SU-DHL-6 (cell line): Measurements from ENCODE around the gene TMEM128.

ENCODE experiments used
- H2AFZ ChIP-seq: fragments of 200-600 bp; sonication (generic); 2 replicates; pipeline ENCODE4 v1.6.1; 2014; ENCODE audit warnings: low read depth, mild to moderate bottlenecking, moderate library complexity, mixed read lengths, antibody characterized with exemption, low read length; ENCODE audit not compliant: severe bottlenecking
- H3F3A ChIP-seq: fragments of 200-600 bp; shearing (Covaris generic); 2 replicates; pipeline ENCODE4 v1.6.0; 2016; ENCODE audit warnings: antibody characterized with exemption, mild to moderate bottlenecking; ENCODE audit not compliant: insufficient read depth
- H3K27ac ChIP-seq: fragments of 200-600 bp; sonication (generic); 2 replicates; pipeline ENCODE4 v1.5.1; 2016; ENCODE audit warnings: low read depth, mild to moderate bottlenecking, low read length, moderate library complexity, mixed read lengths
- H3K27me3 ChIP-seq: fragments of 200-600 bp; sonication (generic), shearing (Covaris generic); 2 replicates; pipeline ENCODE4 v1.6.0; 2014; ENCODE audit warnings: mild to moderate bottlenecking, low read length
- H3K36me3 ChIP-seq: fragments of 200-600 bp; sonication (generic); 2 replicates; pipeline ENCODE4 v1.6.1; 2014; ENCODE audit warnings: mild to moderate bottlenecking, low read length, mixed read lengths
- H3K4me2 ChIP-seq: fragments of 300-600, 200-600 bp; shearing (Covaris generic), sonication (generic); 2 replicates; pipeline ENCODE4 v1.6.0; 2014; ENCODE audit warnings: low read length, low read depth, mild to moderate bottlenecking; ENCODE audit not compliant: poor library complexity, severe bottlenecking
- H3K4me3 ChIP-seq: fragments of 200-600 bp; sonication (generic); 2 replicates; pipeline ENCODE4 v1.5.1; 2014; ENCODE audit warnings: antibody characterized with exemption, low read length, mild to moderate bottlenecking, mixed read lengths; ENCODE audit not compliant: insufficient read depth, poor library complexity, severe bottlenecking
- H3K79me2 ChIP-seq: fragments of 200-600 bp; sonication (generic); 2 replicates; pipeline ENCODE4 v1.6.1; 2014; ENCODE audit warnings: mild to moderate bottlenecking, low read length, moderate library complexity; ENCODE audit not compliant: insufficient read depth
- H3K9ac ChIP-seq: fragments of 200-600 bp; sonication (generic); 2 replicates; pipeline ENCODE4 v1.7.0; 2014; ENCODE audit warnings: mild to moderate bottlenecking, low read length
- H3K9me2 ChIP-seq: fragments of 200-600 bp; sonication (generic); replicated peaks from 2 replicates; pipeline ENCODE4 v1.6.1; 2014; ENCODE audit warnings: low read length; ENCODE audit not compliant: insufficient read depth
- H3K9me3 ChIP-seq: fragments of 200-600 bp; sonication (generic); 2 replicates; pipeline ENCODE4 v1.6.1; 2014; ENCODE audit warnings: low read length, mixed read lengths; ENCODE audit not compliant: insufficient read depth
- H4K20me1 ChIP-seq: fragments of 200-600 bp; sonication (generic); 2 replicates; pipeline ENCODE4 v1.6.1; 2014; ENCODE audit warnings: low read depth, mild to moderate bottlenecking, antibody characterized with exemption, low read length, moderate library complexity, mixed read lengths
- EZH2phosphoT487 ChIP-seq: fragments of 200-600 bp; sonication (generic), shearing (Covaris generic); conservative IDR thresholded peaks from 2 replicates; pipeline ENCODE4 v1.6.1; 2018; ENCODE audit warnings: mild to moderate bottlenecking, antibody characterized with exemption, low read length, moderate library complexity, mixed read lengths
- TF ChIP-seq, protein P1 (sequence below): fragments of 200-600 bp; sonication (generic); IDR thresholded peaks from one replicate; pipeline ENCODE4 v1.5.1; 2017; ENCODE audit warnings: antibody characterized with exemption, mild to moderate bottlenecking, low read length, moderate library complexity; ENCODE audit not compliant: insufficient read depth, poor library complexity, severe bottlenecking

The TMEM128 gene

DNA sequence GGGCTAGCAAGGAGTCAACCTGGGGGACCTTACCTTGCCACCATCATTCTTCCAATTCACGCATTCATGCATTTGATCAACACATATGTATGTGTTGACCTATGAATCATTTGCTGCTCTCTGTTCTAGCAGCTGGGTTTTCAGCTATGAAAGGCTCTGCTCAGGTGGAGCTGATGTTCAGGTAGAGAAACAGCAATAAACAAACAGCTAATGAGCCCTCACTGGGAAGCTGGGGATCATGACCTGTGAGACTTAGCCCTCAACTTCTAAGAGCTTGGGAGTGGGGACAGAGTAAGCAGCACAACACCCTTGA lies 19.7 kb downstream of the TMEM128 start:
- Histone ChIP-seq H3K4me3 (no peak overlapping the region), H4K20me1 (no peaks in the 10 kb centered on the region), H3K27me3 (no peaks in the 10 kb centered on the region), H3K9me2 (no peaks in the 10 kb centered on the region), H3K79me2 (no peaks in the 10 kb centered on the region), H3F3A (no peaks in the 10 kb centered on the region), H3K9me3 (no peaks in the 10 kb centered on the region), H3K36me3 (no peaks in the 10 kb centered on the region), H3K9ac (no peak overlapping the region), H3K4me2 (no peak overlapping the region), H2AFZ (no peak overlapping the region), H3K27ac (no peak overlapping the region)
- TF ChIP-seq, protein P1, sequence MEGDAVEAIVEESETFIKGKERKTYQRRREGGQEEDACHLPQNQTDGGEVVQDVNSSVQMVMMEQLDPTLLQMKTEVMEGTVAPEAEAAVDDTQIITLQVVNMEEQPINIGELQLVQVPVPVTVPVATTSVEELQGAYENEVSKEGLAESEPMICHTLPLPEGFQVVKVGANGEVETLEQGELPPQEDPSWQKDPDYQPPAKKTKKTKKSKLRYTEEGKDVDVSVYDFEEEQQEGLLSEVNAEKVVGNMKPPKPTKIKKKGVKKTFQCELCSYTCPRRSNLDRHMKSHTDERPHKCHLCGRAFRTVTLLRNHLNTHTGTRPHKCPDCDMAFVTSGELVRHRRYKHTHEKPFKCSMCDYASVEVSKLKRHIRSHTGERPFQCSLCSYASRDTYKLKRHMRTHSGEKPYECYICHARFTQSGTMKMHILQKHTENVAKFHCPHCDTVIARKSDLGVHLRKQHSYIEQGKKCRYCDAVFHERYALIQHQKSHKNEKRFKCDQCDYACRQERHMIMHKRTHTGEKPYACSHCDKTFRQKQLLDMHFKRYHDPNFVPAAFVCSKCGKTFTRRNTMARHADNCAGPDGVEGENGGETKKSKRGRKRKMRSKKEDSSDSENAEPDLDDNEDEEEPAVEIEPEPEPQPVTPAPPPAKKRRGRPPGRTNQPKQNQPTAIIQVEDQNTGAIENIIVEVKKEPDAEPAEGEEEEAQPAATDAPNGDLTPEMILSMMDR, result no peak
- no peak for TF ChIP-seq EZH2phosphoT487

DNA sequence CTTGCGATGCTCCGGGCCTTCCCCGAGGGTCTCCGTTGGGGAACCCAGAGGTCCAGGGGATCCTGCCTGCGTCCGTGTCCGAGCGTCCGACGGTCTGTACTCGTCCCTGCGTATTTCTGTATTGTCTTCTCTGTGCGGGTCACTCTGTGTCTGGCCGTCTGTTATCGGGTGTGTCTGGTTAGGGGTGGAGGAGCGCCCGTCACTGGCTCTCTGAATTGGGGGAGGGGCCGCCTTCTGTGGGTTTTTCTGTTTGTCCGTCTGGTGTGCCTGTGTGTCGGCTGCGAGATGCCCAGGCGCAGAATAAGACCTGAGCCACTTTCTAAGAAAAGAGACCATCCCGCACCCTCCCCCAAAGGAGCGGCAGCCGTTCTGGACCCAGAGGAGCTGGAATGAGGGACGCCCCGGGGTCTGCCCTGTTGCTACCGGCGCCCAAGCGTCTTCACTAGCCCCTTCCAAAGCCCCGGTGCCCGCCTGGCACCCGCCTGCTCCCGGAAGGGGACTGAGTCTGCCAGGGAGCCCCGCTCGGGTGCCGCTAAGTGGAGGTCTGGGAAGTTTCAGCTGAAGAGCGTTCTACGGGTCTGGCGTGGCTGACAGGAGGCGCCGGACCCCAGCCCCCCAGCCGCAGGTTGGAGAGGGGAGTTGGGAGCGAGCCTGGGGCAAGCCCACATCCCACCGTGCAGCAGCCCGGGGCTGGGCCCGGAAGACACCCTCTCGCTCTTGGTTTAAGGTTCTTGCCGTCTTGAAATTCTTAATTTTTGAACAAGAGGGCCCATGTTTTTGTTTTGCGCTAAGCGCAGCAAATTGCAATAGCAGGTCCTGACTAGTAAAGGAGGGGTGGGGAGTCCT lies 20.3 kb downstream of the TMEM128 start:
- H3K4me3 ChIP-seq, result no peak overlapping the region

DNA sequence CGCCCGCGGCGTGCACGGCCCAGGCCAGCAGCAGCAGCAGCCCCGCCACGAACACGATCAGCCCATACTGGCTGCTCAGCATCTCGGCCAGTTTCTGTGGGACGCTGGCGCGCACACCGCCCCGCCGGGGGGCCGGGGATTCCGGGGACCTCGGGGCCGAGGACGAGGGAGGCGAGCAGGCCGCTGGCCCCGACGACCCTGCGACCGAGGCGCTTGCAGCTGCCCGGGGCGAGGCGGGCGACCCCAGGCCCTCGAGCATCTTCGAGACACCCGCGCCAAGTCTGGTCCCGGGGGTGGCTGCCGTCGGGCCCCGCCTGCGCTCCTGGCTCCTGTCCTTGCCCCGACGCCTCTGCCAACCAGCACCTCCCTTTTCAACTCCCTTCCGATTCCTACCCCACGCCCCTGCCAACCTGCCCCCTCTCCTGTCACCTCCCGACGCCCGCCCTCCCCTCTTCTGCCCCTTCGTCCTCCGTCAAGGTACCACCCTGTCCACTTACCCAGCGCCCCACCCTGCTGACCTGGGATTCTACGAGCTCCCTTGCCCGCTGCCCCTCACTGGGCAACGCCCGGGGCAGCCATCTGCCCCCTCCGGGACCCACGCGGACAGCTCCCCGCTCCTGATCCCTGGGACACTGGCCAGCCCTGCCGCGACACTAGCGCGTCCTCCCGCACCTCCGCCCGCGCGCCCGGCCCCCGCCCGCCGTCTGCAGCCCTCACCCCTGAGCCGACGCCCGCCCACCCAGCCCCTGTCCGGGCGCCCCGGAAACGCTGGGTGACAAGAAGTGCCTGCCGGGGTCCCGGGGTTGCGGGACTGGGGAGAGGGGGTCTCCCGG lies 21.2 kb downstream of the TMEM128 start, which contains the start of gene OTOP1:
OTOP1 (minus strand) TSS at position 324 of the 833 bp plus-strand sequence; CDS start at position 259, 65 bp downstream.
- H2AFZ ChIP-seq, result no peak within 1 kb of the TSS
- TF ChIP-seq EZH2phosphoT487, result no peak
- TF ChIP-seq, protein P1, result no peak
- H4K20me1 ChIP-seq, result no peaks in the 10 kb centered on the region
- no peak within 1 kb of the TSS for H3K27ac ChIP-seq
- H3K4me3 ChIP-seq, result no peak within 1 kb of the TSS
- H3K36me3 ChIP-seq, result no peaks in the 10 kb centered on the region
- no peaks in the 10 kb centered on the region for H3K9me3 ChIP-seq
- no peaks in the 10 kb centered on the region for H3K79me2 ChIP-seq
- no peaks in the 10 kb centered on the region for H3F3A ChIP-seq
- no peak within 1 kb of the TSS for H3K4me2 ChIP-seq
- no peak within 1 kb of the TSS for H3K9ac ChIP-seq
- H3K27me3 ChIP-seq, result no peaks in the 10 kb centered on the region
- no peaks in the 10 kb centered on the region for H3K9me2 ChIP-seq

More for the DNA sequence above, 20.3 kb downstream of the TMEM128 start:
- no peak overlapping the region for H3K27ac ChIP-seq
- no peaks in the 10 kb centered on the region for H4K20me1 ChIP-seq
- H3F3A ChIP-seq, result no peaks in the 10 kb centered on the region
- H3K9me2 ChIP-seq, result no peaks in the 10 kb centered on the region
- H3K36me3 ChIP-seq, result no peaks in the 10 kb centered on the region
- H3K9me3 ChIP-seq, result no peaks in the 10 kb centered on the region
- no peaks in the 10 kb centered on the region for H3K79me2 ChIP-seq
- TF ChIP-seq, protein P1, result no peak
- no peak for TF ChIP-seq EZH2phosphoT487
- H3K27me3 ChIP-seq, result no peaks in the 10 kb centered on the region
- no peak overlapping the region for H3K4me2 ChIP-seq
- H3K9ac ChIP-seq, result no peak overlapping the region
- no peak overlapping the region for H2AFZ ChIP-seq
